Progenitor cell of endocrine pancreas (in vitro differentiated cells): ENCODE data around the gene CSF2. TPM values are rescaled to one million over a fixed set of nuclear protein-coding genes. Genes with fewer than 3 reads are reported as not detected.

Experiments
- DNase-seq: peaks from one replicate; pipeline ENCODE4 v3.0.0; 2021; ENCODE audit warnings: low spot score; ENCODE audit not compliant: unreplicated experiment
- H3K27ac Mint-ChIP-seq: 2 replicates; pipeline ENCODE4 v1.8.0; 2021; ENCODE audit warnings: mild to moderate bottlenecking, moderate library complexity, mixed read lengths
- H3K27me3 Mint-ChIP-seq: 2 replicates; pipeline ENCODE4 v1.8.0; 2021; ENCODE audit warnings: mixed read lengths
- H3K36me3 Mint-ChIP-seq: 2 replicates; pipeline ENCODE4 v1.8.0; 2022; ENCODE audit warnings: mixed read lengths; ENCODE audit not compliant: insufficient read depth
- H3K4me1 Mint-ChIP-seq: 2 replicates; pipeline ENCODE4 v1.8.0; 2021; ENCODE audit warnings: low read depth, mixed read lengths
- H3K4me3 Mint-ChIP-seq: 2 replicates; pipeline ENCODE4 v1.8.0; 2021; ENCODE audit warnings: low read depth, mild to moderate bottlenecking, moderate library complexity, mixed read lengths
- H3K9me3 Mint-ChIP-seq: 2 replicates; pipeline ENCODE4 v1.8.0; 2021; ENCODE audit warnings: low read depth, mixed read lengths
- CTCF ChIP-seq: fragments of 200-600 bp; sonication (generic); IDR thresholded peaks from one replicate; pipeline ENCODE4 v1.5.0; 2021; ENCODE audit warnings: antibody characterized with exemption, mild to moderate bottlenecking; ENCODE audit not compliant: unreplicated experiment
- long read RNA-seq: library from polyadenylated mRNA; unstranded; transcript quantifications from one replicate; pipeline ENCODE4 v2.0.0, GENCODE V29; 2020
- total RNA-seq: library from RNA; stranded (reverse); gene quantifications from 2 replicates; pipeline ENCODE4 v1.2.1, GENCODE V29; 2021

The CSF2 gene
- not detected in 2 replicates for total RNA-seq
- long read RNA-seq: 0 reads

DNA sequence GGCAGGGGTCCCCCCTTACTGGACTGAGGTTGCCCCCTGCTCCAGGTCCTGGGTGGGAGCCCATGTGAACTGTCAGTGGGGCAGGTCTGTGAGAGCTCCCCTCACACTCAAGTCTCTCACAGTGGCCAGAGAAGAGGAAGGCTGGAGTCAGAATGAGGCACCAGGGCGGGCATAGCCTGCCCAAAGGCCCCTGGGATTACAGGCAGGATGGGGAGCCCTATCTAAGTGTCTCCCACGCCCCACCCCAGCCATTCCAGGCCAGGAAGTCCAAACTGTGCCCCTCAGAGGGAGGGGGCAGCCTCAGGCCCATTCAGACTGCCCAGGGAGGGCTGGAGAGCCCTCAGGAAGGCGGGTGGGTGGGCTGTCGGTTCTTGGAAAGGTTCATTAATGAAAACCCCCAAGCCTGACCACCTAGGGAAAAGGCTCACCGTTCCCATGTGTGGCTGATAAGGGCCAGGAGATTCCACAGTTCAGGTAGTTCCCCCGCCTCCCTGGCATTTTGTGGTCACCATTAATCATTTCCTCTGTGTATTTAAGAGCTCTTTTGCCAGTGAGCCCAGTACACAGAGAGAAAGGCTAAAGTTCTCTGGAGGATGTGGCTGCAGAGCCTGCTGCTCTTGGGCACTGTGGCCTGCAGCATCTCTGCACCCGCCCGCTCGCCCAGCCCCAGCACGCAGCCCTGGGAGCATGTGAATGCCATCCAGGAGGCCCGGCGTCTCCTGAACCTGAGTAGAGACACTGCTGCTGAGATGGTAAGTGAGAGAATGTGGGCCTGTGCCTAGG is at the start of gene CSF2:
TSS of gene CSF2 (plus strand) at position 559 of the 783 bp plus-strand sequence. CDS start at position 594, 35 bp downstream.
- Mint-ChIP-seq H3K27me3 (peaks cover 2% of the 10 kb centered on the region), H3K9me3 (no peaks in the 10 kb centered on the region), H3K36me3 (no peaks in the 10 kb centered on the region), H3K4me1 (peaks cover 17% of the 10 kb centered on the region), H3K27ac (no peak within 1 kb of the TSS), H3K4me3 (no peak within 1 kb of the TSS)
- no peak for DNase-seq
- no peak for TF ChIP-seq CTCF

GRCh38 chr5:132024117-132024435 is 49.5 kb upstream of the CSF2 start:
- H3K4me1 Mint-ChIP-seq: no peaks in the 10 kb centered on the region
- H3K27ac Mint-ChIP-seq: no peak overlapping the region
- no peak overlapping the region for H3K4me3 Mint-ChIP-seq
- no peak for TF ChIP-seq CTCF
- DNase-seq: no peak
- no peaks in the 10 kb centered on the region for H3K9me3 Mint-ChIP-seq
- H3K27me3 Mint-ChIP-seq: peaks cover 28% of the 10 kb centered on the region
- H3K36me3 Mint-ChIP-seq: no peaks in the 10 kb centered on the region

- Mint-ChIP-seq H3K4me1 (no peaks in the 10 kb centered on the region), H3K36me3 (no peaks in the 10 kb centered on the region), H3K27me3 (peaks cover 28% of the 10 kb centered on the region), H3K9me3 (no peaks in the 10 kb centered on the region), H3K4me3 (no peak overlapping the region), H3K27ac (no peak overlapping the region)
- TF ChIP-seq CTCF: no peak
- DNase-seq: no peak
These were observed 48.7 kb upstream of the CSF2 start for GRCh38 chr5:132024789-132025402.

DNA sequence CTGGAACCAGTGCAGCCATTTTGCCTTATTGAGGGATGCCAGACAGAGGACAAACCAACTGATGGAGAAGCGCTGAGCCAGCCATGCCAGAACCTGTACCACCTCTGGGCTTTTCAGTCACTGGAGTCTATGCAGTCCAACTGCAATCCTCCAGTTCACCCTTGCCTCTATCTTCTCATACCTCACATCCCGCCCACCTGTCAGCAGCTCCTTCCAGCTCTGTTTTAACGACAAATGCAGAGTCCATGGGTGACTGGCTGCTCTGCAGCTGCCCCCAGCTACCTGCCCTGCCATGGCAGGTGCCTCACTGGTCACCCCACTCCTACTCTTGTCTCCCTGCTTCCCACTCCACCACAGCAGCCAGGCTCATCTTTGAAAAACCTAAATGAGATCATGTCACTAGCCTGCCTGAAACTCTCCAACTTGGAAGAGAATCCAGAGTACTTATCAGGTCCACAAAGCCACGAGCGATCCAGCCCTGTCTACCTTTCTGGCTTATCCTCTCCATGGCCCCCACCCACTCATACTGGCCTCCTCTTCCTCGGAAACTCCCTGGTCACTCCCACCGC is 48.1 kb upstream of the CSF2 start:
- Mint-ChIP-seq H3K4me3 (no peak overlapping the region), H3K27me3 (peaks cover 30% of the 10 kb centered on the region), H3K4me1 (no peaks in the 10 kb centered on the region), H3K9me3 (no peaks in the 10 kb centered on the region), H3K36me3 (no peaks in the 10 kb centered on the region), H3K27ac (no peak overlapping the region)
- no peak for TF ChIP-seq CTCF
- no peak for DNase-seq

DNA sequence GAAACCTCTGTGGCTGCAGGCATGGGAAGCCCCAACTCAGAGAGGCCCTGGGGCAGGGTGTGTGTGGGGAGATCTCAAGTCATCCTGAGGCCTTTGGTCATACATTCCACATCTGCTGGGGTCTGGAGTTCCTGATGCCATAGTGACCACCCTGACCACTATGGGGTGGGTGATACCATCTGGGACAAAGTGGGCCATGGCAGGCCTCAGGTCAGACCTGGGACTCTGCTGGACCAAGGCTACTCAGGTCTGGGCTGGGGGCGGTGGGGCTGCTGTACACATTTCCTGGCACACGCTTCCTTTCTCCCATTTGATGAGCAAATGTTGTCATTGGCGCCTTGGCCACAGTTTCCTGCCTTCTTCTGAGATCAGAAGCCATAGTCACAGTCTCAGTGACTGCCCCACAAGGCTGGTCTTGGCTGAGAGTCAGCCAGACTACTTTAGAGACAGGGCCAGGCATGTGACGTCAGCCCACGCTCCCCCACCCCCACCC is 47.0 kb upstream of the CSF2 start:
- no peaks in the 10 kb centered on the region for H3K36me3 Mint-ChIP-seq
- TF ChIP-seq CTCF: no peak
- H3K27ac Mint-ChIP-seq: no peak overlapping the region
- DNase-seq: no peak
- no peak overlapping the region for H3K4me3 Mint-ChIP-seq
- H3K4me1 Mint-ChIP-seq: no peaks in the 10 kb centered on the region
- peaks cover 26% of the 10 kb centered on the region for H3K27me3 Mint-ChIP-seq
- H3K9me3 Mint-ChIP-seq: no peaks in the 10 kb centered on the region
